HG03558 (cell line): ENCODE measurements around the gene DHX34.

Experiments
- ATAC-seq: cut with Tn5 transposase; IDR thresholded peaks from one replicate; pipeline ENCODE4 v1.9.1; 2021; ENCODE audit warnings: moderate number of reproducible peaks; ENCODE audit not compliant: unreplicated experiment; ENCODE audit errors: extremely low read depth

DHX34 gene

DNA sequence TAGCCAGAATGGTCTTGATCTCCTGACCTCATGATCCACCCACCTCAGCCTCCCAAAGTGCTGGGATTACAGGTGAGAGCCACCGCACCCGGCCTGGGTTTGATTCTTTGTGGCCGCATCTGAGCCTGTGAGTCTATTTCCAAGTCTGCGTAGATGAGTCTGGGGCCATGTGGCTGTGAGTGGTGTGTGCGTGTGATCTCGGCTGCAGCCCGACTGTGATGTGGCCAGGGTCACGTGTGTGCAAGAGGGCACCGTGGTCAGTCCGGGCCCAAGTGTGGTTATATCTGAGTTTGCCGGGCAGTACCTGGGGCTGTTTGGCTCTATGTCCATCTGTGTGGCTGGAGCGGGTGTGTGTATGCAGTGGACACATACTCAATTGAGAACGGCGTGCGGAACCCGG lies 64.8 kb downstream of the DHX34 start:
- ATAC-seq: no peak

DNA sequence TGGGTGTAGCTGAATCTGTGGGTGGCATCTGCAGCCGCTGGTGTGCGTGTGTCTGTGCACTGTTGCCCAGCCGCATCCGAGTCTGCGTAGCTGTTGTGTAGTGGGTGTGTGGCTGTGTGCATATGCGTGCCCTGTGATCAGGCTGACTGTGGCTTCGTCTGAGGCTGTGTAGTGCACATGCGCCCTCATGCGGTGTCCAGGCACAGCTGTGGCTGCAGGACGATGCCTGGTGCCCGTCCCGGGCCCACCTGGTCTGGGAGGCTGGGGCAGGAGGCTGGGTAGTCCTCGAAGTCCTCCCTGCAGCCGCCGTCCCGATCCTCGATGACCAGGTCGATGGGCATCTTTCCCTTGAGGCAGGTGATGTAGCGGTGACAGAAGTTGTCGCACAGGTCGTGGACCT lies 65.4 kb downstream of the DHX34 start:
- ATAC-seq: no peak

DNA sequence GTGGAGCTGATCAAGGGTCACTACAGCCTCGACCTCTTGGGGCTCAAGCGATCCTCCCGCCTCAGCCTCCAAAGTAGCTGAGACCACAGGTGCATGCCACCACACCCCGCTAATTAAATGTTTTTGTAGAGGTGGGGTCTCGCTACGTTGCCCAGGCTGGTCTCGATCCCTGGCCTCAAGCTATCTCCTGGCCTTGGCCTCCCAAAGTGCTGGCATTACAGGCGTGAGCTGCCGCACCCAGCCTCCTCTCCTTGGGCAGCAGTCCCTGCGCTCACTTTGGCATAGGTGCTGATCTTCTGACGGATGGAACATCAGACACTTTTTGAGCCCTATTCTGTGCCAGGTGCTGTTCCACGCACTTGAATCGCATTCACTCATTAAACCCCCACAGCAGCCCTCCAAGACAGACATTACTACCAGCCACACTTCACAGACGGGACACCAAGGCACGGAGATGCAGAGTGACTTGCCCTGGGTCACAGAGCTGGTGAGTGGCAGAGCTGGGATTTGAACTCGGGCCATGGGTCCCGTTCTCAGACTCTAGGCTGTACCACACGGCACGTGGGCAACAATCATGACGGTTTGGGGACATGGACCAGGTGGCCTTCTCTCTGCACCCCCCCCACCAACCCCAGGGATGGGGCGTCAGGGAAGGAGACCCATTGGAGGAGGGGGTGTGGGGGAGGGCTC lies 67.0 kb downstream of the DHX34 start:
- ATAC-seq: no peak

DNA sequence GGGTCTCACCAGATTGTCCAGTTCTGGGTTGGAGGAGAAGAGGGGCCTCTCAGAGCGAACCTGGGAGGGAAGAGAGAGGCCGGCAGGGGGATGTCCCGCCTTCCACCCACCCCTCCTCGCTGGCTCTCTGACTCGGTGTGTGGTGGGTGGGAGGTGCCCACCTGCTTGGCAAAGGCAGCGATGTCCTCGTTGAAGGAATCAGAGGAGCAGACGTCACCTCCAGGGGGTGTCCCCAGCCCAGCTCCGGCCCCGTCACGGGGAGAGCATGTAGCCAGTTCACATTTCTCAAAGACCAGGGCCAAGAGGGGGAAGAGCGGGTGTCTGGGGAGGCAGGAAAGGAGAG lies 67.5 kb downstream of the DHX34 start:
- ATAC-seq: no peak

DNA sequence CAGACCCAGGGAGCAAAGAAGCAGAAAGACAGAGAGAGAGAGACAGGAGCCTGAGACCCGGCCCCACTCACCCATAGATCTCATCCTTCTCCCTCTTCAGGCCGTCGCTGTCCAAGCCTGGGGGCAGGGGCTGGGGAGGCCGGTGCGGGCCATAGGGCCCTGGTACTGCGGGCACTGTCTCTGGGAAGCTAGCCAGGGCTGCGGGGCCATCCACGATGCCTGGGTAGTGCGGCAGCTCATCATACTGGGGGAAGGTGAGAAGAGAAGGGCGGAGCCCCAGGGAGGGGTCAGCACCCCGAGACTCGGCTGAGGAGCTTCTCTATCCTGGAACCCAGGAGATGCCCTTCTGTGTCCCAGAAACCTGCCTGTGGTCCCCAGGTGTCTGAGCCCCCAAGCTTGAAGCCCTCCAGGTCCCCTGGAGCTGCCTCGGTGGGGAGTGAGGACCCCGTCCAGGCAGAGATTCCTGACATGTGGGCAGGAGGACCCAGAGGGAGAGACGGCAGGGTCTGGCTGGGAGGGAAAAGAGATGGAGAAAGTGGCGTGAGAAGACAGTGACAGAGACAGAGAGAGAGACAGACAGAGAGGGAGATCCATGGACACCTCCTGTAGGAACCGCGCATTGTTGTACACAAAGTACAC lies 68.1 kb downstream of the DHX34 start:
- no peak for ATAC-seq

DNA sequence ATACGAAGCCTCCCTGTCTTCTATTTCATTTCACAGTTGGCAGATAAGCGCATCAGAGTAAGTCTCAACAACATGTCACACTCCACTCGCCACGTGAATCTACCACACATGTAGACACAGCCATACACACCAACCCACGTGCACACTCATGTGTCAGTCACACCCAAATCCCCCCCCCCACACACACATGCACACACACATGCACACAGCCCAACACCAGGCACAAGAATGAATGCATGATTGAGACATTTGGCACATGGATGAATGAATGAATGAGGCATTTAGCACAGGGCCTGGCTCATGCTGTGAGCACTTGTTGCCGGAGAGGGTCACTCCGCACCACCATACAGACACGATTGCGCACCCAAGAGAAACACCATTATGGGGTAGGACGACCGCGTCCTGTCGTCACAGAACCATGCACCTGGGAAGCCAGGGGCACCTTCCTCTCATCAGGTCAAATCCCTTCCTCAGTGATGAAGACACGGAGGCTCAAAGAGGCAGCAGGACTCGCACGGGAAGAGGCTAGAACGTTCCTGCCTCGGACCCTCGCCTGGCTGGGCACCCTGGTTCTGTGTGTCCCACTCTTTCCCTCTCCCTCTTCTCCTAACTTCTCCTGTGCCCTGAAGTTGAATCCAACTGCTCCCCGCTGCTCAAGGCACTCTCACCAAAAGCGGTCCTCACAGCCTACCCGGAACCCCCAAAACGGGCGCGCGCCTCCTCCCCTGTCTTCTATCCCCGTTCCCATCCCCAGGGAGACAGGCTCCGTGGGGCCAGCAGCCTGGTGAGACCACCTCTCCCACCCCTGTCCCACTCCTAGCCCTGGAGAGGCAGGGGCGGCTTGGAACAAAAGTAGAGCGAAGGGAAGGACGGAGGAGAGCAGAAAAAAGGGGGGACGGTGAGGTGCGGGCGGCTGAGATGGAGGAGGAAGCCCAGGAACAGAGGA lies 68.9 kb downstream of the DHX34 start:
- ATAC-seq: no peak

DNA sequence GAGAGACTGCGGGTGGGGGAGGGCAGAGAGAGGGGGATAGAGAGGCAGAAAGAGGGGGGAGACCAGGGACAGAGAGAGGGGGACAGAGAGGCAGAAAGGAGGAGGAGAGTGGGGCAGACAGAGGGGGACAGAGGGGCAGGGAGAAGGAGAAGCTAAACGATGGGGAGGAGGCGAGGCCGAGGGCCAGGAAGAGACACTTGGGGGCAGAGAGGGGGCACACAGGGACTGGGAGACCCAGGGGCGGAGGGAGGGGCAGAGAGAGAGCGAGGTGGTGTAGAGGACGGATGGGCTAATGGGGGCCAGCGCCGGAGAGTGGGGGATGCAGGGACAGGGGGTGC lies 69.5 kb downstream of the DHX34 start:
- no peak for ATAC-seq

DNA sequence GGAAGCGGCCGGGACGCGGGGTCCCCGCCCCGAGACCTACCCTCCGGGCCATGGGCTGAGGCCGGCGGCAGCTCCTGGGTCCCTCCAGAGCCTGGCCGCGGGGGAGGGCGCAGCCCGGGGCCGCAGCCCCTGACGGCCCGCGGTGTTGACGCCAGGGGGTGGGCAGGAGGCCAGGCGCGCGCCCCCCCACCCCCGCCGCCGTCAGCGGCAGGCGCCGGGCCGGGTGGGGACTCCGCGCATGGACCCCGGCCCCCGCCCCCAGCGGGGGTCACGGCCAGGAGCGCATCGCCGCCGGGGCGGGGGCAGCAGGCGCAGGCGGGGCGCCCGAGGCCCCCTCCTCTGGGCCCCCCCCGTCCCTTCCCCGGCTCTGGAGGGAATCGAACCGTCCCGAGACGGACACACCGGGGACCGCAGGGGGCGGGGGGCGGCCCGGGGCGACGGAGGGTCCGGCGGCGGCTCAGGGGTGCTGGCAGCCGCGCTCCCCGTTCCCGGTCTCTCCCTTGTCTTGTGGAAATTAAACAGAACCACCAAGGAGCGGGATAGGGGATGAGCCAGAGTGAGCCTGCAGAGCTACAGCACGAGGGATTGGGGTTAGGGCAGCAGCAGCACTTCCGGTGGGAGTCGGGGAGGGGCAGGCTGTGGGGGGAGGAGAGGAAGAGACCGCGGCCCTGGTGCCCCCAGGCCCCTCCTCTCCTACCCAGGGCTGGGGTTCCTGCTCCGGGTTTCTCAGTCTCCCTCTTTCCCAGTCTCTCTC lies 70.1 kb downstream of the DHX34 start, which contains the start of gene MEIS3:
TSS of gene MEIS3 (minus strand) at position 498 of the 754 bp plus-strand sequence. CDS start at position 52, 446 bp downstream.
- ATAC-seq: no peak

DNA sequence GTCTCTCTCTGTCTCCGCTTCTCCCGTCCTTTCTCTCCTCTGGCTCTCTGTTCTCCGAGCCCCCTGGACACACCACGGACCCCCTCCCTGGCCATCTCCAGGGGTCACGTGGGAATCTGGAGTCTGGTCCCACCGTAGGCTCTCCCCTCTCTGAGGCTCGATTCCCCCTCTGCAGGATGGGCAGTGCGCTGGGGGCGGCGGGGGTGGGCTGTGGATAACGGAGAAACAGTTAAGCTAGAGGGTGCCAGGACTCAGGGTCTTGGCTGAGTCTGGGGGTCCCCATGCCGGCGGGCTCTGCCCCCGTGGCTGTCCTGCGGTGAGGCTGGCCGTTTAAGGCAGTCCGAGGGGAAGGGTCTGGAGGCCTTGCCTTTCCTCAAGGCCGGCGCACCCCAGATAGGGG lies 70.7 kb downstream of the DHX34 start:
- no peak for ATAC-seq

DNA sequence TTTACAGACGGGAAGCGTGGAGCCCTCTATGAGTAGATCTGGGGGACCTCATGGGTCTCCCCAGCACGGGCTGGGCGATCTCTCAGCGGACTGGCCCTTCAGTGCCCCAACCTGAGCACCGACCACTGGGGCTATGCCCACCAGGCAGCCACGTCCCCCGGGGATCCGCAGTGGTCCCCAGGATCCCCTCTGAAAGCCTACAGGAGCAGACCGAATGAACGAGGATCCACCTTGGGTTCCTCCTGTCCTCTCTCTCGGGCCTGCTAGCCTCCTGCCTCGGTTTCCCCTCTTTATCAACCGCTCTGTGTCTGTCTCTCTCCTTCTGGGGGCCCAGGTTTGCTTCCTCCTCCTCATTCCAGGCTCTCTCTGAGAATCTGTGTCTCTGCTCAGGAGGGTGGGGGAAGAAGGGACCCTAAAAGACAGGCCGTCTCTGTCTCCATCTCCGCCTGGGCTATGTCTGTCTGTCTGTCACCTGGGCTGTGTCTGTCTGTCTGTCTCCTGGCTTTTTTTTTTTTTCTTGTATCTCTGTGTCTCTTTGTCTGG lies 72.2 kb downstream of the DHX34 start:
- ATAC-seq: no peak

DNA sequence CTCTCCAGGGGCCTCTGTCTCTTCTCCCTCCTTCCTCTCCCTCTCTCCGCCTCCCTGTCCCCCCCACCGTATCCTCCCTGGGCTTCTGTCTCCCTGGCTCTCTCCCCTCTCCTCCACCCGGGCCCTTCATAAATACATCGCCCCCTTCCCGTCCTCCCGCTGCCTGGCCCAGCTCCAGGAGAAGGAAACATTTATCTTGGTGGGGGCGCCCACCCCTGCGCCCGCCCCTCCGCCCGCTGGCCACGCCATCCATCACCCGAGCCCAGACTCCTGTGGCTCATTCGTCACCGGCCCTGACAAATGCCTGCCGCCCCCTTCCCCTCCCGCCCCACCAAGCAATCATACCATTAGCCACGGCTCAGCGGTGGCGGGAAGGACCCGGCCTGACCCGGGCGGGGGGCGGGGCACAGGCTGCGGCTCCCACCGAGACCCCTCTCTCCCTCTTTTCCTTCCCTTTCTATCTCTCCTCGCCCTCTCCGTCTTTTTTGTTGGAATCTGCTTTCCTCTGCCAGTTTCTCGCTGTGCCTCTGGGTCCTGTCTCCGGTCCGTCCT lies 72.8 kb downstream of the DHX34 start:
- no peak for ATAC-seq

DNA sequence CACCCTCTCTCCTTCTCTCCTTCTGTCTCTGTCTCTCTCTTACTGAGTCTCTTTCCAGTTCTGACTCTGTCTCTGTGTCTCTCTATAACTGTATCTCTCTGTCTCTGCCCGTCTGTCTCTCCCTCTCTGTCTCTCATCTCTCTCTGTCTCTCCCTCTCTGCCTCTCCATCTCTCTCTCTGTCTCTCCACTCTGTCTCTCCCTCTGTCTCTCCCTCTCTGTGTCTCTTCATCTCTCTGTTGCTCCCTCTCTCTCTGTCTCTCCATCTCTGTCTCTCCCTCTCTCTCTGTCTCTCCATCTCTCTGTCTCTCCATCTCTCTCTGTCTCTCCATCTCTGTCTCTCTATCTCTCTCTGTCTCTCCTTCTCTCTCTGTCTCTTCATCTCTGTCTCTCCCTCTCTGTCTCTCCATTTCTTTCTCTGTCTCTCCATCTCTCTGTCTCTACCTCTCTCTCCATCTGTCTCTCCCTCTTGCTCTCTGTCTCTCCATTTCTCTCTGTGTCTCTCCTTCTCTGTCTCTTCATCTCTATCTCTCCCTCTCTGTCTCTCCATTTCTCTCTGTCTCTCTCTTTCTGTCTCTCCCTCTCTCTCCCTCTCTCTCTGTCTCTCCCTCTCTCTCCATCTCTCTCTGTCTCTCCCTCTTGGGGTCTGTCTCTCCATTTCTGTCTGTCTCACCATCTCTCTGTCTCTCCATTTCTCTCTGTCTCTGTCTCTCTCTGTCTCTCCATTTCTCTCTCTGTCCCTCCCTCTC lies 73.5 kb downstream of the DHX34 start:
- ATAC-seq: no peak

DNA sequence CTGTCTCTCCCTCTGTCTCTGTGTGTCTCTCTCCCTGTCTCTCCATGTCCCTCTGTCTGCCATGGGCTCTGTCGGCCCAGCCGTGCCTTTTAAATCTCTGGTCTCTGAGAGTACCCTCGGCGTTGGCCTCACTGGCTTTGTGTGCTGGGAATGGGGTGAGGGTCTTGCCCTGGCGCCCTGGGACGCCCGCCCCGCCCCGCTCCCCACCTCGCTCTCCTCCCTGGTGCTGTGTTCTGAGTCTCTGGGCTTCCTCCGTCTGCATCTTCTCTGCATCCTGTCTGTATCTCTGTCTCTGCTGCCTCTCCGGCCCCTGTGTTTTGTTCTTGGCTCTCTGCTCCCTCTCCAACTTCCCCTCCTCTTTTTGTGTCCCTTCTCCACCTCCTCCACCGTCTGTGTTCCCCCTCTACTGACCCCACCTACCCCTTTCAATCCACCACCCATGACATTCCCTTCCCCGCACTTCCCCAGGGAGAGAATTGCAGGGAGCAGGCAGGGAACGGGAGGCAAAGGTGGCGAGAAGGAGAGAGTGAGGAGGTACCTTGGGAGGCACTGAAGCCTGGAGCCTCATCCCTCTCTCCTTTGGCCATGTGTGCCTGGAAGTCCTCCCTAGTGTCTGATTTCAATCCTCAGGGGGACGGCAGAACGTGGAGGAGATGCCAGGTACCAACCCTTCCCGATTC lies 74.2 kb downstream of the DHX34 start:
- ATAC-seq: no peak

DNA sequence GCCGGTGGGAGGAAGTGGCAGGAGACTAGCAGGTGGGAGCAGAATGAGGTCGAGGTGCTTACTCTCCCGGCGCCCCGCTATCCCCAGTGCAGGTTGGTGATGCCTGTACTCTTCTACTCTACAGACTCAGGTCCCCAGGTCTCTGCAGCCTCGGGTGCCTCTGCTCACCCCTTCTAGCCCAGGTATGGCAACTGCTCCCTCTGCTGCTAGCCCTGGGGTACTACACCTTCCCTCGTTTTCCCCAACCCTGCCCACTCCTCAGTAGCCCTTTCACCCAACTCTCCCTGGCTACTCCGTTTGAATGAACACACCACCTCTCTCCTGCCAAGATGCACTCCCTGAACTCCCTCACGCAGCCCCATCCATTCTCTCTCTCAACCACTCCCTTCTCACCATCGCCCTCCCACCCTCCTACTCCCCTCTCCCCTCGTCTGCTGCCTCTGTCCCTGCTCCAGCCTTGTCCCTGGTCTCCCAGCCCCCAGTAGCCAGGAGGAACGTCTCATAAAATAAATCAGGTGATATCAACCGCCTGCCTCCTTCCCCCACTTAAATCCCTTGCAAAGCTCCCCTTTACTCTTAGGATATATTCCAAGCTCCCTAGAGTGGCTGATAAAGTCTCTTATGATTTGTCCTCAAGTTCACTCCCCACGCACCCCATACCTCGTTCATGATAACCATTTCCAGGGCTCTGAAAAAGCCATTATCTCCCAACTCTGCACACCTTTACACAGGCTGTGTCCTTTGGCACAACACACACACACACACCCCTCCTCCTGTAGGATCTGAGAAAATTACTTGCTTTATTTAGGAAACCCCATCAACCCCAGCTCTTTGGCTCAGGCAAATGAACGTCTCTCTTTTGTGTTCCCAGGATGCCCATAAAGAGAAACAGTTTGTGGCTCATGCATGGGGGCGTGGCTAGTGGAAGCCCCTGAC lies 78.4 kb downstream of the DHX34 start:
- ATAC-seq: no peak

DNA sequence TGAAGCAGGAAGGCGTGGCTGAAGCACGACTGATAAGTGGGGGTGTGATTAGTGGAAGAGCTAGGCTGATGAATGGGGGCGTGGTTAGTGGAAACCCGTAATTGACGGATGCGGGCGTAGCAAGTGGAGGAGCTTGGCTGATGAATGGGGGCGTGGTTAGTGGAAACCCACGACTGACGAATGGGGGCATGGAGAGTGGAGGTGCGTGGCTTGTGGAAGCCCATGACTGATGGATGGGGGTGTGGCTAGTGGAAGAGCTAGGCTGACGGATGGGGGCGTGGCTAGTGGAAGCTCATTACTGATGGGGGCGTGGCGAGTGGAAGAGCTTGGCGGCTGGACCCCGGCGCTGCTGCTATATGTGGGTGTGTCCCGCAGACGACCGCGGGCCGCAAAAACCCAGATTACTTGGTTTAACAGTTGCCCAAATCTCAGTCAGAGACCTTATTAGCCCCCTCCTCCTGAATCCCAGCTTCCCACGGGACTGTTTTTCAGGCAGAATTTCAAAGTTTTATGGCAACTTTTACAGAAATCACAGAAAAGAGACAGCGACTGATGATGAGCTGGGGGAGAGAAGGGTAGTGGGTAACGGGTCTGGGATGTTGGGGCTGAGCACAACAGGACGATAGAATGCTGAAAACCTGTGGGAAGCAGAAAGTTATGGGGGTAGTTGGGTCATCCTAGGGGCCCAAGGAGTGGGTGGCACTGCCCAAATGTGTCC lies 79.2 kb downstream of the DHX34 start:
- no peak for ATAC-seq

DNA sequence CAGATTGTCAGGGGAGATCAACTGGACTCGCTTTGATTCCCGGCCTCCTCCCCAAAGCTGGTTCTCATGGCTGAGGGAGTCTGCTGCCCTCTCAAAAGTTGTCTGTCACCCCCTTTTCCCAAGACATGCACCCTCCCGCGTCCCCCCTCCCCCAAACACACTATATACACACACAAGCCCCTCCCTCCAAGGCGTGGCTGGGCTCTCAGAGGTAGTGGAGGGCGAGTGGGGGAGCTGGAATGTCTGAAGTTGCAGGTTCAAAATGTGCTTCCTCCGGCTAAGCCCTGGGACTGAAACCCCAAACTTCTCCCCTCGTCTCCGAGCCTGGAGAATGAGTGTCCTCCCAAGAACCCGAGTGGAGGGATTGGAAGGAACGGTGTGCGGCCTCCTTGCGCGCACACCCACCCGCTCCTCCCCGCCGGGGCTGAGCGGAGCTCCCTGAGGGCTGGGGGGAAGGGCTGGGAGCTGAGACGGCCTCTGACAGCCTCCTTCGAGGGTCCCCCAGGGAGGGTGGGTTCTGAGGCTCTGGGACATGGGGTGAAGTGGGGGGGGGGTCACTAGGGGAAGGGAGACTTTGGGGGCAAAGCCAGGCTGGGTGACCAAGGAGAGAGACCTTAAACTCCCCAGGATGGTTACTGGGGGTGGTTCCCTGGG lies 80.2 kb downstream of the DHX34 start:
- ATAC-seq: no peak
